ENCODE data around the gene CRYBB1. TPM values are rescaled to one million over a fixed set of nuclear protein-coding genes. Genes with fewer than 3 reads are reported as not detected.

The CRYBB1 gene
- total and polyA plus RNA-seq, 9 donors = 0.69 to 2.5 (median 1.3) TPM

DNA sequence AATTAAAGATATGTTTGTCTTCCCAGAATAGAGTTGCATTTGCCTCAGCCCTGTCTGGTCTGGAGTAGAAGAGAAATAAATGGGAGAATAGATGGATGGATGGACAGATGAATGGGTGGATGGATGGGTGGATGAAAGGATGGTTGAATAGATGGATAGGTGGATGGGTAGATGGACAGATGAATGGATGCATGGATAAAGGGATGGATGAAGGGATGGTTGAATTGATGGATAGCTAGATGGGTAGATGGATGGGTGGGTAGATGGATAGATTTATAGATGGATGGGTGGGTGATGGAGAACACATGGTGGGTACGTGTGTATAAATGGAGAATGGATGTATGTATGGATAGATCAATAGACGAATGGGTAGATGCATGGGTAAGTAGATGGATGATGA lies 8.5 kb downstream of the CRYBB1 start:
- Histone ChIP-seq H3K27me3 (ENCODE audit: control insufficient read depth, insufficient read depth, low read length) (peaks cover 11% of the 10 kb centered on the region), H3K36me3 (ENCODE audit: control insufficient read depth, insufficient read depth, low read length) (no peaks in the 10 kb centered on the region), H3K27ac (ENCODE audit: low read length) (no peak overlapping the region), H3K4me1 (ENCODE audit: control insufficient read depth, insufficient read depth, low read length) (peaks cover 12% of the 10 kb centered on the region), H3K9me3 (replicated peaks; ENCODE audit: control insufficient read depth, low read depth, low read length) (no peaks in the 10 kb centered on the region), H3K4me3 (ENCODE audit: low read length) (no peak overlapping the region)
- no peak for DNase-seq
- 80% methylated on average over 2 of the region's 2 CpGs for WGBS (ENCODE audit: insufficient coverage)

DNA sequence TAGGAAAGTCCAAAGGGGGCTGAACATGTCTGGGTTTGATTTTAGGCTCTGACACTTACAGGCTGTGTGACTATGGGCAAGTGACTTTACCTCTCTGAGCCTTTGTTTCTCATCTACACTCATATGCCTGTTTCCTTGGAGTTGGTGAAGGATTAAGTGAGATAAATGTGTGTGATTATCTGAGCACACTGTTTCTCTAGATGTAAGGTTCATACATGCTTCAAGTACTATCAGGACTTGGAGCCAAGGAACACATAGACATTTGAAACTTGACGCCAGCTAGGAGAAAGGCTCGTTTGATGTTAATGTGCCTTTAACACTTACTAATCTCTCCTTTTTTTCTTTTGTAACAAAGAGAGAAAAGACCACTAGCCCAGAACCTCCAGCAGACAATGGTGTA lies 9.7 kb downstream of the CRYBB1 start:
- Histone ChIP-seq H3K36me3 (ENCODE audit: control insufficient read depth, insufficient read depth, low read length) (no peaks in the 10 kb centered on the region), H3K4me1 (ENCODE audit: control insufficient read depth, insufficient read depth, low read length) (peaks cover 12% of the 10 kb centered on the region), H3K9me3 (replicated peaks; ENCODE audit: control insufficient read depth, low read depth, low read length) (no peaks in the 10 kb centered on the region), H3K4me3 (ENCODE audit: low read length) (no peak overlapping the region), H3K27me3 (ENCODE audit: control insufficient read depth, insufficient read depth, low read length) (peaks cover 9% of the 10 kb centered on the region), H3K27ac (ENCODE audit: low read length) (no peak overlapping the region)
- DNase-seq = no peak
- no CpG with 5 or more reads among the region's 2 CpGs for WGBS (ENCODE audit: insufficient coverage)

DNA sequence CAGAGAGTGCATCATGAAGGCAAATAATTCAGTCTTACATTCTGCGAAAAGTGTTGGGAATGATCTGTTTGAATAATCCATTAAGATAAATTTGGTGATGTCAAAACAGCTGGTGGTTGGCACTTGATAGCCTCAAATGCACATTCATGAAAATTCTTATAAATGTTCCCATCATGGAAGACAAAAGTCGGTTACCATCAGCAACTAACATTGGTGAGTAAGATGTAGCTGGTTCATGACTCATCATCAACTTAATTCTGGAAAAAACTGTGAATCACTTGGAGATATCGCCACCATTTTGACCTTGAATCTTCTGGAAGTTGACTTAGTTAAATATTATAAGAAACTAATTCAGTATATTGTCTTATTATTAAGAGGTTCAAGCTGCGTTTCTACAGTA lies 11.2 kb downstream of the CRYBB1 start:
- H3K36me3 ChIP-seq (ENCODE audit: control insufficient read depth, insufficient read depth, low read length) = no peaks in the 10 kb centered on the region
- no peak overlapping the region for H3K4me3 ChIP-seq (ENCODE audit: low read length)
- no peaks in the 10 kb centered on the region for H3K27me3 ChIP-seq (ENCODE audit: control insufficient read depth, insufficient read depth, low read length)
- no CpG with 5 or more reads among the region's 4 CpGs for WGBS (ENCODE audit: insufficient coverage)
- no peaks in the 10 kb centered on the region for H3K9me3 ChIP-seq (replicated peaks; ENCODE audit: control insufficient read depth, low read depth, low read length)
- H3K27ac ChIP-seq (ENCODE audit: low read length) = peak overlapping the region; percentile 35
- peaks cover 8% of the 10 kb centered on the region for H3K4me1 ChIP-seq (ENCODE audit: control insufficient read depth, insufficient read depth, low read length)
- DNase-seq = peak; percentile 12

DNA sequence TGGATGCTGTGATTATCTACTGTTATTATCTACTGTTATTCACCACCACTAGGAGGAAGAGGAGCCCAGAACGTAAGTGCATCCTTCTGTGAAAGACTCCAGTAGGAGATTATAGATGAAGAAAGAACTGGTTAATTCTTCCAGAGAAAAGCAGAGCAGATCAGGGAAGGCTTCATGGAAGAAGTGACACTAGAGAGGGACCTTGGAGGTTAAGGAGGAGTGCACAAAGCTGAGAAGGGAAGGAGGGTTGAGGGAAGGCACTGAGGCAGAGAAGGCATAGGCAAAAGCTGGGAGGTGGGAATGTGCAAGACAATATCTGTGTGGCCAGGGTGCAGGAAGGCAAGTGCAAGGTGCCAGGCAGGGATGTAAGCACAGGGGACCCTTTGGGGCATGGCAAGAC lies 13.5 kb downstream of the CRYBB1 start:
- Histone ChIP-seq H3K4me1 (ENCODE audit: control insufficient read depth, insufficient read depth, low read length) (no peaks in the 10 kb centered on the region), H3K4me3 (ENCODE audit: low read length) (no peak overlapping the region), H3K9me3 (replicated peaks; ENCODE audit: control insufficient read depth, low read depth, low read length) (no peaks in the 10 kb centered on the region), H3K36me3 (ENCODE audit: control insufficient read depth, insufficient read depth, low read length) (no peaks in the 10 kb centered on the region), H3K27ac (ENCODE audit: low read length) (no peak overlapping the region), H3K27me3 (ENCODE audit: control insufficient read depth, insufficient read depth, low read length) (peaks cover 2% of the 10 kb centered on the region)
- DNase-seq = no peak
- 43% methylated on average over 1 of the region's 1 CpG for WGBS (ENCODE audit: insufficient coverage)

DNA sequence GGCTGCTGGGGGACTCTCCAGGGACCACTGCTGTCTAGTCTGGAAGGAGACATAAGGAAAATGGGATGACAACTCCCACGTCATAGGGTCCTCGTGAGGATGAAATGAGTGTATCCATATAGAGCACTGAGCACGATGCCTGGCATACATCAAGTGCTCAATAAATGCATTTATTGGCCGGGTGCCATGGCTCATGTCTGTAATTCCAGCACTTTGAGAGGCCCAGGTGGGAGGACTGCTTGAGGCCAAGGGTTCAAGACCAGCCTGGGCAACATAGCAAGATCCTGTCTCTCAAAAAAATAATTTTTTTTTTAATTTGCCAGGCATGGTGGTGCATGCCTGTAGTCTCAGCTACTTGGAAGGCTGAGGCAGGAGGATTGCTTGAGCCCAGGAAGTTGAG lies 15.7 kb downstream of the CRYBB1 start:
- DNase-seq = no peak
- peaks cover 2% of the 10 kb centered on the region for H3K27me3 ChIP-seq (ENCODE audit: control insufficient read depth, insufficient read depth, low read length)
- no peak overlapping the region for H3K4me3 ChIP-seq (ENCODE audit: low read length)
- H3K9me3 ChIP-seq (replicated peaks; ENCODE audit: control insufficient read depth, low read depth, low read length) = no peaks in the 10 kb centered on the region
- H3K4me1 ChIP-seq (ENCODE audit: control insufficient read depth, insufficient read depth, low read length) = no peaks in the 10 kb centered on the region
- H3K36me3 ChIP-seq (ENCODE audit: control insufficient read depth, insufficient read depth, low read length) = no peaks in the 10 kb centered on the region
- H3K27ac ChIP-seq (ENCODE audit: low read length) = no peak overlapping the region
- WGBS (ENCODE audit: insufficient coverage) = 73% methylated on average over 4 of the region's 4 CpGs

DNA sequence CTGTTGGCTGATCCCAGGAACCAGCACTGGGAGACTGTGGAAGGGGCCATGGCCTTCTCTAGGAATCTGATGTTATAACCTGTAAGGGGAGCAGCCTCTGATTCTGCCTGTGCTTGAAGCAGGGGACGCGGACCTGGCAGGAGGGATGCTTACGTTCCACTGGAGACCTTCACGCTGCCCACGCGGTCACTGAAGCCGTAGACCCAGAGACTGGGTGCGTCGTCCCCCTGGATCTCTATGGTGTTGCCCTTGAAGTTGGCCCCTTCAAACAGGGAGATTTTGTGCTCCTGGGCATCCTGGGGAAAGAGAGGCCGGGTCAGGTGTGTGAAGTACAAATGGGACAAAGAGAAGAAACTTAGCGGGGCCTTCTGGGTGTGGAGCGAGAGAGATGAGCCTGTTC lies 16.1 kb downstream of the CRYBB1 start:
- H3K36me3 ChIP-seq (ENCODE audit: control insufficient read depth, insufficient read depth, low read length) = no peaks in the 10 kb centered on the region
- no peak for DNase-seq
- 63% methylated on average over 12 of the region's 12 CpGs for WGBS (ENCODE audit: insufficient coverage)
- no peak overlapping the region for H3K27ac ChIP-seq (ENCODE audit: low read length)
- no peak overlapping the region for H3K4me3 ChIP-seq (ENCODE audit: low read length)
- no peaks in the 10 kb centered on the region for H3K4me1 ChIP-seq (ENCODE audit: control insufficient read depth, insufficient read depth, low read length)
- H3K27me3 ChIP-seq (ENCODE audit: control insufficient read depth, insufficient read depth, low read length) = peaks cover 2% of the 10 kb centered on the region
- H3K9me3 ChIP-seq (replicated peaks; ENCODE audit: control insufficient read depth, low read depth, low read length) = no peaks in the 10 kb centered on the region

DNA sequence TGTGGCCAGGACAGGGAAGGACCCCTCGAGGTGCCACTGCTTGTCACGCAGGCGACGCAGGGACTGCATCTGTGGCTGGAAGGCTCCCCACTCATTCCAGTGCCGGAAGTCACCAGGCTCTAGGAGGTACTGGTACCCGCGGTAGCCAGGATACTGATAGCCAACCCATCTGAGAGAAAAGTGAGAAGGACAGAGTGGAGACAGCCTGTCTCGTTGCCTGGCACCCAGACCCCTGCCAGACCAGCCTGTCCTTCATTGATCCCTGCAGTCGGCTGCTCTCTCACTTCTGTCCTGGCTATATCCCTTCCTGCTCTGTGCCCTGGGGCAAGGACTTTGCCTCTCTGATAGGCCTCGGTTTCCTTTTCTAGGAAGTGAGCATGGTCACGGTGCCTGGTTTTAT lies 18.3 kb downstream of the CRYBB1 start:
- WGBS (ENCODE audit: insufficient coverage) = 73% methylated on average over 10 of the region's 11 CpGs
- Histone ChIP-seq H3K27me3 (ENCODE audit: control insufficient read depth, insufficient read depth, low read length) (peaks cover 2% of the 10 kb centered on the region), H3K9me3 (replicated peaks; ENCODE audit: control insufficient read depth, low read depth, low read length) (no peaks in the 10 kb centered on the region), H3K27ac (ENCODE audit: low read length) (no peak overlapping the region), H3K4me1 (ENCODE audit: control insufficient read depth, insufficient read depth, low read length) (no peaks in the 10 kb centered on the region), H3K4me3 (ENCODE audit: low read length) (no peak overlapping the region), H3K36me3 (ENCODE audit: control insufficient read depth, insufficient read depth, low read length) (no peaks in the 10 kb centered on the region)
- no peak for DNase-seq

DNA sequence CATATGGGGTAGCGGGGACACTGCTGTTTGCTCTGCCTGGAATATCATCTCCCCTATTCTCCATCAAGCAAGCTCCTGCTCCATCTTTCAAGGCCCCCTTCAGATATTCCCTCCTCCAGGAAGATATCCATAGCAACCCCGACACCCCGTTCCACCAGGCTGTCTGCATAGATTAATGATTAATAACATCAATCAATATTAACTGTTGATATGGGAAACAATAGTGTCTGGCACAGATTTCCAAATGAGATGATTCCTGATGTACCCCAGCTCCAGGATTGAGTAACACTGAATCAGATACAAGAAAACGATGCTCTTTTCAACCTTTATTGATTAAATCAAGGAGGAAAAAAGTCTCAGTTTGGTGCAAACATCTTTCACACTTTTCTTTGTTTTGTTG lies 20.3 kb downstream of the CRYBB1 start:
- Histone ChIP-seq H3K36me3 (ENCODE audit: control insufficient read depth, insufficient read depth, low read length) (no peaks in the 10 kb centered on the region), H3K27me3 (ENCODE audit: control insufficient read depth, insufficient read depth, low read length) (peaks cover 2% of the 10 kb centered on the region), H3K4me1 (ENCODE audit: control insufficient read depth, insufficient read depth, low read length) (no peaks in the 10 kb centered on the region), H3K27ac (ENCODE audit: low read length) (no peak overlapping the region), H3K9me3 (replicated peaks; ENCODE audit: control insufficient read depth, low read depth, low read length) (no peaks in the 10 kb centered on the region), H3K4me3 (ENCODE audit: low read length) (no peak overlapping the region)
- DNase-seq = no peak
- WGBS (ENCODE audit: insufficient coverage) = 100% methylated on average over 1 of the region's 4 CpGs

DNA sequence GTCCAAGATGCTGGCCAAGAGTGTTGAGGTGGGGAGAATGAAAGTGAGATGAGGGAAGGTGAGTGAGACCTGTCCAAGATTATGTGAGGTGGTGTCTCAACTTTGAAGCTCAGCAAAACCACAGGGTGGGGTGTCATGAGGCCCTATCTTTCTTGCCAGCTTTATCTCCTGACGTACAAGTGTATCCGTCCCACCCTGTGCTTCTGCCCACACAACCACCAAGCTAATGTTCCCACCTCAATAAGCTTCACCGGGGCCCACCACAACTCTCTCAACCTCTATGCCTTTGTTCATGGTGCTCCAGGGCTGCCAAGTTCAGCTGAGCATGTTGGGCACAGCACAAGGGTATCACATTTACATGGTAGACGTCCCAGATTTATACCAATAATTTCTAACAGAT lies 20.8 kb downstream of the CRYBB1 start:
- no peak for DNase-seq
- Histone ChIP-seq H3K36me3 (ENCODE audit: control insufficient read depth, insufficient read depth, low read length) (no peaks in the 10 kb centered on the region), H3K4me3 (ENCODE audit: low read length) (no peak overlapping the region), H3K27me3 (ENCODE audit: control insufficient read depth, insufficient read depth, low read length) (peaks cover 2% of the 10 kb centered on the region), H3K4me1 (ENCODE audit: control insufficient read depth, insufficient read depth, low read length) (no peaks in the 10 kb centered on the region), H3K9me3 (replicated peaks; ENCODE audit: control insufficient read depth, low read depth, low read length) (no peaks in the 10 kb centered on the region), H3K27ac (ENCODE audit: low read length) (no peak overlapping the region)
- 91% methylated on average over 3 of the region's 4 CpGs for WGBS (ENCODE audit: insufficient coverage)

DNA sequence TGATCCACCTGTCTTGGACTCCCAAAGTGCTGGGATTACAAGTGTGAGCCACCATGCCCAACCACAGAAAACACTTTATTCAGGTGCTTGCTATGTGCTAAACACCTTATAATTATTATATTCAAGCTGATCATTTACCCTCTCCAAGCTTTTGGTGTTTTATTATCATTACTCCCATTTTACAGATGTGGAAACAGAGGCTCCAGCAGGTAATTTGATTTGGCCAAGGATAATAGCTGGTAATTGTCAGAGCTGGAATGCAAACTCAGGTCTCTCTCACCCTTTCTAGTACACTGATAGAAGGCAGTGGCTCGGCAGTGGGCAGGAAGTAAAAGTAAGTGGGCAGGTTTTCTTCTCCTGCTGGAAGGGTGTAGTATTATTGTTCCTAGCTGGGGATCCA lies 24.1 kb downstream of the CRYBB1 start:
- no peak overlapping the region for H3K27ac ChIP-seq (ENCODE audit: low read length)
- no peaks in the 10 kb centered on the region for H3K36me3 ChIP-seq (ENCODE audit: control insufficient read depth, insufficient read depth, low read length)
- H3K27me3 ChIP-seq (ENCODE audit: control insufficient read depth, insufficient read depth, low read length) = no peaks in the 10 kb centered on the region
- no peak overlapping the region for H3K4me3 ChIP-seq (ENCODE audit: low read length)
- H3K9me3 ChIP-seq (replicated peaks; ENCODE audit: control insufficient read depth, low read depth, low read length) = no peaks in the 10 kb centered on the region
- H3K4me1 ChIP-seq (ENCODE audit: control insufficient read depth, insufficient read depth, low read length) = peaks cover 9% of the 10 kb centered on the region
- 20% methylated on average over 1 of the region's 1 CpG for WGBS (ENCODE audit: insufficient coverage)
- no peak for DNase-seq

DNA sequence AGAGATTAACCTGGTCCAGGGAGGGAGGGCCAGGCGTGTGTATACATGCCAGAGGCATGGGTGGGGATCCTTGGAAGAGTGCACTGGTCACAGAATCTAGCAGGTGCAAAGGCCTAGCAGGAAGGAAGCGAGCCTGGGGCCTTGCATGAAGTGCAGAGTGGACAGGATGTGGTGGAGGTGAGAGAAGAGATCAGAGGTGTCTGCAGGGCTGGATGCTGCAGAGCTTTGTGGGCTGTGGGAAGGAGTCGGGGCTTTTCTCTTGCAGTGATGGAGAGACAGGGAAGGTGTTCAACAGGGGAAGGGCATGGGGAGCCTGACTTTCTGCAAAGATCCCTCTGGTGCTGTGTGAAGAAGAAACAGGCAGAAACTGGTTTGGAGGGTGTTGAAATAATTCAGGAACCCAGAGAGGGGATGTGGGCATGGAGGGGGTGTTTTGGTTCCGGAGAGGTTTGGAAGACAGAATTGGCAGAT lies 25.4 kb downstream of the CRYBB1 start:
- Histone ChIP-seq H3K36me3 (ENCODE audit: control insufficient read depth, insufficient read depth, low read length) (no peaks in the 10 kb centered on the region), H3K9me3 (replicated peaks; ENCODE audit: control insufficient read depth, low read depth, low read length) (no peaks in the 10 kb centered on the region), H3K27ac (ENCODE audit: low read length) (no peak overlapping the region)

More for the DNA sequence above, 25.4 kb downstream of the CRYBB1 start:
- no peak for DNase-seq
- Histone ChIP-seq H3K4me3 (ENCODE audit: low read length) (no peak overlapping the region), H3K27me3 (ENCODE audit: control insufficient read depth, insufficient read depth, low read length) (no peaks in the 10 kb centered on the region), H3K4me1 (ENCODE audit: control insufficient read depth, insufficient read depth, low read length) (peaks cover 9% of the 10 kb centered on the region)
- WGBS (ENCODE audit: insufficient coverage) = 61% methylated on average over 4 of the region's 4 CpGs
